ENCODE results near the gene TRIM52. TPM values are rescaled to one million over a fixed set of nuclear protein-coding genes. Genes with fewer than 3 reads are reported as not detected.
"Not testable (repeated sequence)": the region's sequence is repeated elsewhere in the genome, so short reads cannot be mapped to it uniquely, and the experiment has no call there.

The TRIM52 gene
- 10 to 100 TPM in 2 of 4 donors, 1 to 10 TPM in 2; 5.2 to 13.2 (median 9.3) TPM for total RNA-seq

DNA sequence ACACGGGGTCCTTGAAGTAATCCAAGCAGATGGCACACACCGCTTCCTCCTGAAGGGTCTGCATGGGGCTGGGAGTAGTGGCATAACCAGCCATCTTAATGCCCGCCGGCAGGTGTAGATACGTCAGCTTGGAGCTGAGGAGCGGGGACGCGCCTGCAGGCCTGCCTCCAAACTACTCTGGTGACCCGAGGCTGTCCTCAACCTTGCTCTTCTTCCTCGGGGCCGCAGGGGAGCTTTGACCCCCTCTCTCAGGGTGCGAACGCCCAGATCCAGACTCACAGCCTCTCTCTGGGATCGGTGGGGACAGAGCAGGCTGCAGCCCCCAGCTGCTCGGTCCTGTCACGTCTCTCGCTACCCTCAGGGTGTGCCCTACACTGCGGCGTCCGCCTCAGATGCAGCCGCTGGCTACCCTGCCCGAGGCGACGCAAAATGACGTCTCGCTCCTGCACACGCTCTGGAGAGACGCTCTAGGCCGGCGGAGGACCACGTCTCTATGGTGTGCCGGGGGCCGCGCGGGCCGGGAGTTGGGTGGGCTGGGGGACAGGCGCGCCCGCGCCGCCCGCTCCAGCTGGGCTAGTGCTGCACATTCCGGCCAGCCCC, at the start of gene TRIM52:
TSS of gene TRIM52 (minus strand) at position 424 of the 600 bp plus-strand sequence. CDS start at position 94, 330 bp downstream.
- H3K4me3 ChIP-seq (ENCODE audit: low read depth, poor library complexity, severe bottlenecking) = peak within 1 kb of the TSS; percentile 98
- peak; percentile 81 to 97 for DNase-seq (ENCODE audit: low spot score in 2 of 2)
- TF ChIP-seq POLR2A (IDR thresholded peaks at IDR 0.05) = peak in 1 of 2 donors; percentile 15
- TF ChIP-seq, protein P1, sequence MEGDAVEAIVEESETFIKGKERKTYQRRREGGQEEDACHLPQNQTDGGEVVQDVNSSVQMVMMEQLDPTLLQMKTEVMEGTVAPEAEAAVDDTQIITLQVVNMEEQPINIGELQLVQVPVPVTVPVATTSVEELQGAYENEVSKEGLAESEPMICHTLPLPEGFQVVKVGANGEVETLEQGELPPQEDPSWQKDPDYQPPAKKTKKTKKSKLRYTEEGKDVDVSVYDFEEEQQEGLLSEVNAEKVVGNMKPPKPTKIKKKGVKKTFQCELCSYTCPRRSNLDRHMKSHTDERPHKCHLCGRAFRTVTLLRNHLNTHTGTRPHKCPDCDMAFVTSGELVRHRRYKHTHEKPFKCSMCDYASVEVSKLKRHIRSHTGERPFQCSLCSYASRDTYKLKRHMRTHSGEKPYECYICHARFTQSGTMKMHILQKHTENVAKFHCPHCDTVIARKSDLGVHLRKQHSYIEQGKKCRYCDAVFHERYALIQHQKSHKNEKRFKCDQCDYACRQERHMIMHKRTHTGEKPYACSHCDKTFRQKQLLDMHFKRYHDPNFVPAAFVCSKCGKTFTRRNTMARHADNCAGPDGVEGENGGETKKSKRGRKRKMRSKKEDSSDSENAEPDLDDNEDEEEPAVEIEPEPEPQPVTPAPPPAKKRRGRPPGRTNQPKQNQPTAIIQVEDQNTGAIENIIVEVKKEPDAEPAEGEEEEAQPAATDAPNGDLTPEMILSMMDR (IDR thresholded peaks at IDR 0.05) = no peak
- intact Hi-C loops (cut with DNase I; ENCODE audit: low total_unique reads) = no loop called here
- WGBS, 2 donors = 0 to 1% methylated on average over 13 to 19 of the region's 43 CpGs

DNA sequence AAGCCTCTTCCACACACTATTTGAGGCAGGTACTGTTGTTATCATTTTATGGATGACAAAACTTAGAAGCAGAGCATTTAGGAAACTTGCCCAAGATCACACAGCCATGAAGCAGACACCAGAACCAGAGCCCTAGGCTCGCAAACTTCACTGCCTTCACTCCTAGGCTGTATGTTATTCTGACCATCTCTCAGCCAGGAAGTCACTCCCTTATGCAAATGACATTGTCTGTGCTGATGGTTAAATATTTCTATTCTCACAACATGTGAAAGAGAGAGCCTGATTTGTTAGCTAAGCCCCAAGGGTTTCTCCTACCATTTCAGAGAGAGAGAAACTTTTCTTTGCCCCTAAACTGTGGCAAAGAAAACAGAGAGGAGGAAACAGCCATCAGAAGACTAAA, 26.4 kb upstream of the TRIM52 start:
- H3K4me3 ChIP-seq (ENCODE audit: low read depth, poor library complexity, severe bottlenecking); DNase-seq (ENCODE audit: low spot score in 2 of 2); intact Hi-C loops (cut with DNase I; ENCODE audit: low total_unique reads): not testable (repeated sequence)
- WGBS, 2 donors = 77 to 84% methylated on average over 1 of the region's 1 CpG

DNA sequence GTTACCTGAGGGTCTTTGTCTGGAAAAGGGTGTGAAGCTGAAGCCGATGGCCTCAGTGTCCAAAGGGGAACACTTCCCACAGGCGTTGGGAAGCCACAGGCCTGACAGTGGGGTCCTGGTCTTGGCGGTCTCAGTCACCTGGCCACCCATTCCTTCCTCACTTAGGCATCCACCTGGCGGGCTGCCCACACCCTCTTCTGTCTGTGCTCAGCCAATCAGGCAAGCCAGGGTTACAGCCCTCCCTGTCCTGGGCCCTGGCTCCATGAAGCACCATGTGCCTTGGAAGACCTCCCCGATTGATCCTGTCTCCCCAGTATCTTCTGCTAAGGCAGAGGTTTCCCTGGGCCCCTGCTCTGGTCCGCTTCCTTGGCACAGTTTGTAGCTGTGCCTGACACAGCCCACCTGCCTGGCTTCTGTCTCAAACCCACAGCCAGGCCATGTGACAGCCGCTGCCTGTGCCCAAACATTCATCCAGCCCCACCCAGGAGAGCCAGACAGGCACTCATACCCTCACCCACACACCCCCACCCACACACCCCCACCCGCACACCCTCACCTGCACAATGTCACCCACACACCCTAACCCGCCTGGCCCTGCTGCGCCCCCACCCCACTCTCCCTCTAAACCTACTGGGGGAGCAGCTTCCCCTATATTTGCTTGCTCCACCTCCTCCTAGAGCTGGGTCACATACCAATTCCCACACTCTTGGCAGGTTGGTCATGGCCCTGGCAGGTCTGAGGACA, 25.2 kb upstream of the TRIM52 start:
- intact Hi-C loops (cut with DNase I; ENCODE audit: low total_unique reads); H3K4me3 ChIP-seq (ENCODE audit: low read depth, poor library complexity, severe bottlenecking): not testable (repeated sequence)
- WGBS, 2 donors = 88 to 96% methylated on average over 10 of the region's 10 CpGs
- DNase-seq (ENCODE audit: low spot score in 2 of 2) = peak in 1 of 2 donors; percentile 72

DNA sequence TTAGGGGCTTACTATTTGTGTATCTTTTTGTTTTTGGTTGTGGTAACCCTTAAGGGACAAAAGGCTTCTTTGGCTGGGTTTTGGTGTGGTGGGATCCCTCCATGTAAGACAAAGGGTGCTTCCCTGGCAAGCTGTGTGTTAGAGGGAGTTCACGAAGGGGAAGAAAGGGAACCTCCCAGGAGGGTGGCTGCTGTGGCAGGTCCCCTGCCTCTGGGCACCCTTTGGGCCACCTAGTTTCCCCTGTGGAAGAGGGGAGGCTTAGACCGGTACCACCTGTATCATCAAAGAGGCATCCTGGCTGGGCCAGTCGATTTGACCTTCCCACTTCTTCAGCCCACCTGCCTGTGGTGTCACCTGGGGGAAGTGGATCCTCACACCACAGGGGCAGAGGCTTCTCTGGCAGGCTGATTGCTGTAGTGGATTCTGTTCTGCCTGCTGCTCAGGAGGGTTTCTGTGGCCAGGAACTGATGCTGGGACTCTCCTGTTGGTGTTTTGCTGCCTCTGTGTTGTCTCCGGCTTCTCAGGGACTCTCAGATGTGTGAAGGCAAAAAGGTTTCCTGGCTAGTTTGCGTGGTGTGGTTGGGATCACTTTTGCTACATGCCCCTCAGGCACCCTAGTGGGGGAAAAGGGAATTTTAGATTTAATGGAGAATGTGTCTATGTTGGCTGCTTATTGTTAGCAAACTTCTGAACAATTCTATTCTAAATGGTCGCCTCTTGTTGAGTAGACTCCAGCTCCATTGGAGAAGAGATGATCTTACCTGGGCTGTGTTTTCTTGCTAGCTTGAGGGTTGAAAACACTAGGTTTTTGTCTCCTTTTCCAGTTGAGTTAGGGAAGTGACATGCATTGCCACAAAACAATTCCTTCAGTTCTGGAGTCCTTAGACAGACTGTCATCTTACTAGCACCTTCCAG, 23.2 kb upstream of the TRIM52 start:
- DNase-seq (ENCODE audit: low spot score in 2 of 2) = peak in 1 of 2 donors; percentile 53
- intact Hi-C loops (cut with DNase I; ENCODE audit: low total_unique reads); H3K4me3 ChIP-seq (ENCODE audit: low read depth, poor library complexity, severe bottlenecking): not testable (repeated sequence)
- 53 to 57% methylated on average over 2 to 6 of the region's 6 CpGs for WGBS, 2 donors

GRCh38 chr5:181283347-181283746, 22.4 kb upstream of the TRIM52 start:
- intact Hi-C loops (cut with DNase I; ENCODE audit: low total_unique reads) = no loop called here
- no peak overlapping the region for H3K4me3 ChIP-seq (ENCODE audit: low read depth, poor library complexity, severe bottlenecking)
- DNase-seq (ENCODE audit: low spot score in 2 of 2) = peak in 1 of 2 donors; percentile 69
- TF ChIP-seq, protein P1 (IDR thresholded peaks at IDR 0.05) = no peak
- TF ChIP-seq POLR2A (IDR thresholded peaks at IDR 0.05) = no peak
- 74 to 85% methylated on average over 12 to 13 of the region's 13 CpGs for WGBS, 2 donors

GRCh38 chr5:181282874-181283273, 21.9 kb upstream of the TRIM52 start:
- 94% methylated on average over 7 of the region's 7 CpGs; no CpG with 5 or more reads in 1 of the 2 donors for WGBS, 2 donors
- TF ChIP-seq, protein P1 (IDR thresholded peaks at IDR 0.05) = no peak
- no peak for TF ChIP-seq POLR2A (IDR thresholded peaks at IDR 0.05)
- intact Hi-C loops (cut with DNase I; ENCODE audit: low total_unique reads) = no loop called here
- no peak overlapping the region for H3K4me3 ChIP-seq (ENCODE audit: low read depth, poor library complexity, severe bottlenecking)
- DNase-seq (ENCODE audit: low spot score in 2 of 2) = peak in 1 of 2 donors; percentile 70

DNA sequence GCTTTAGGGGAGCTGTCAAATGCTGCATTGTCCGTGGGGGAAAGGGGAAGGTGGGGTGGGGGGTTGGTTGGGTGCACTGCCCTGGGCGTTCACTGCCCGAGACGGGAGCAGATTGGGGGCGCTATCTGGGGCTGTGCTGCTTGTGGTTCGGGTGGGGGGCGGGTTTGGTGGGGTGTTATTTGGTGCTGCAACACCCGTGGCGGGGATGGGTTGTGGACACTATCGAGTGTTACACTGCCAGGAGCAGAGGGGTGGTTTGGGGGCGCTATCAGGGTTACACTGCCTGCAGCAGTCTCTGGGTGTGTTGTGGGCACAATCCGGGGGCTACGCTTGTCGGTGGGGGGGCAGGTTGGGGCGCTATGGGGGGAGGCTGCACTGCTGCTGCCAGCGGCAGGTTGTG, 21.5 kb upstream of the TRIM52 start:
- WGBS, 2 donors = 84 to 100% methylated on average over 2 to 16 of the region's 16 CpGs
- H3K4me3 ChIP-seq (ENCODE audit: low read depth, poor library complexity, severe bottlenecking); intact Hi-C loops (cut with DNase I; ENCODE audit: low total_unique reads): not testable (repeated sequence)
- DNase-seq (ENCODE audit: low spot score in 2 of 2) = peak in 1 of 2 donors; percentile 61
